GM19239 (cell line): Measurements from ENCODE around the gene MYOM3.

Experiments
- DNase-seq: peaks from one replicate; pipeline ENCODE4 v3.0.0; 2011; ENCODE audit warnings: low spot score; ENCODE audit not compliant: insufficient read length
- FAIRE-seq: peaks from 2 replicates; lab custom pipeline; 2011; peaks lifted over from hg19 to GRCh38; lab: Jason Lieb, UNC

MYOM3 gene

DNA sequence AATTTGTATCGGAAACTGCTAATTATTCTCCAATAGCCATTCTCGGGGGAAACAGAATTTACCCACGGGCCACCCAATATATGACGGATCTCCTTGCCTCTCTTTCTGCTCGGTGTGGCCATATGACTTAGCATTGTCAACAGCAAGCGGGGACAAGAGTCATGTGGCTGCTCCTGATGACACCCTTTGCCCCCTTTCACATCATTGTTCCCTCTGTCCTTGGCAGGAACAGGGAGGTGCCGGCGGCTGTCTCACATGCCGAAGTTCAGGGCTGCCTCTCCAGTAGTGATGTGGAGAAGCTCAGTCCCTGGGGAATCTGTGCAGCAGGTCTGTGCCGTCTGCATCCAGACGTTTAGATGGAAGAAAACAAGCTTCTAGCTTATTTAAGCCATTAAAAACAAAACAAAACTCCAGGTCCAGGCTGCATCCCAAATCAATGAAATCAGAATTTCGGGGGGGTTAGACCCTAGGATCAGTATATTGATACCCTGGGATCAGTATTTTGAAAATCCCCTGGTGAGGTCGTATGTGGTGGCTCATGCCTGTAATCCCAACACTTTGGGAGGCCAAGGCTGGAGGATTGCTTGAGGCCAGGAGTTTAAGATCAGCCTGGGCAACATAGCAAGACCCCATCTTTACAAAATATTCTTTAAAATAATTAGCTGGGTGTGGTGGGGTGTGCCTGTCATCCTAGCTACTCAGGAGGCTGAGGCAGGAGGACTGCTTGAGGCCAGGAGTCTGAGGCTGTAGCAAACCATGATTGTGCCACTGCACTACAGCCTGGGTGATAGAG, 10.8 kb downstream of the MYOM3 start:
- DNase-seq, result no peak
- no peak for FAIRE-seq

DNA sequence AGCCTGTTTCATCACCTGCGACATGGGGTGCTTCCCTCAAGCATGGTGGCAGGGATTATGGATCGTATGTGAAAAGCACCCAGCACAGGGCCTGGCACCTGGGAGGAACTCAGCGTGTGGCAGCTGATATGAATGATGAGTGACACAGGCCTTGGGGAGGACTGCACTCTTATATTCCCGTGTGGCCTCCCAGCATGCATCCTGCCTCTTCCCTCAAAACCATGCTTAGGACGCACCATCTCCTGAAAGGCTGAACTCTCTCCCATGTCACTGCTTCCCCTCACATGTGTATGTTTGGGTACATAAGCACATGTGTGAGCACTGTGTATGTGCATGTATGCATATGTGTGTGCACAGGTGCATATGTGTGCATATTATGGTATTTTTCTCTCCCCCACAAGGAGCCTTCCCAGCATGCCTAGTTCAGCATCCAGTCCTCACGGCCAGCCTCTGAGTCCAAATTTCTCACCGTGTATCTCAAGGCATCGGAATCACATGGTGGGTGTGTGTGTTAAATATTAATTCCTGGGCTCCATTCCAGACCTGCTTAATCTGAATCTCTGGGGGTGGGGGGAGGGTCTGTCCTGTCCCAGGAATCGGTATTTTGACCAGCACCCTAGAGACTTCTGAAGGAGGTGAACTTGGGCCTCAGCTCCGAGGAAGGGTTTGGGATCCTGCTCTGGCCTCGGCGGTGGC, 12.8 kb downstream of the MYOM3 start:
- no peak for FAIRE-seq

DNA sequence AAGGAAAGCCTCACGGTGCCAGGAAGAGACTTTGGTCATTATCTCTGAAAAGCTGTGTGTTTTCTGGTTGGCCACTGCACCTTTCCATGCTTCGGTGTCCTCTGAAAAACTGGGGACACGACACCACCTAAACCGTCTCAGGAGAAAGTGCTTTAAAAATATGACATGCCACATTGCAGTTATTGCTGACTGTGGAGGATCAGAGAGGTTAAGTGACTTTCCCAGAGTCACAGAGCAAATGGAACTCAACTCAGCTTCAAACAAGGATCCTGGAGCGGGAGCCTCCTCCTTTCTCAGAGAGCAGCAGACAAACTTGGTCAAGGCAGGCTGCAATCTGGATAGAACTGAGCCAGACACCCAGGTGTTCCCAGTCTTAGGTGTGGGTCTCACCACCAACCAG, 13.8 kb downstream of the MYOM3 start:
- FAIRE-seq, result no peak
- DNase-seq, result no peak

More for the DNA sequence above, 12.8 kb downstream of the MYOM3 start:
- DNase-seq, result no peak

DNA sequence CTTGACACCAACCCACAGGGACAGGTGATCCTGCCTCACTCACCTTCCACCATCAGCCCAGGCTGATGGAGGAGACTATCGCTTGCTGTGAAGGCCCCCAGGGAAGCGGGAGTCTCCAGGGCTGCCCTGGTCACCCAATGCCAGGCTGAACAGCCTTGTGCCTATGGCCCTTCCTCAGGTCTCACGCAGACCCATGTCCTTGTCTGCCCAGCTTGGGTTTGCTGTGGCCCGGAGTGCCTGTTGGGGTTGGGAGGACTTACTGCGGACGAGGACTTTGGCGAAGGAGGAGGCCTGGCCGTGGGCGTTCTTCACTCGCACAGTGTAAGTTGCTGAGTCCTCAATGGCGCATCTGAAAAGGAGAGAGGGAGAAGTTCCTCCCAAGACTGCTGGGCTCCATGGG, 14.3 kb downstream of the MYOM3 start:
- DNase-seq (no peak), FAIRE-seq (no peak)

DNA sequence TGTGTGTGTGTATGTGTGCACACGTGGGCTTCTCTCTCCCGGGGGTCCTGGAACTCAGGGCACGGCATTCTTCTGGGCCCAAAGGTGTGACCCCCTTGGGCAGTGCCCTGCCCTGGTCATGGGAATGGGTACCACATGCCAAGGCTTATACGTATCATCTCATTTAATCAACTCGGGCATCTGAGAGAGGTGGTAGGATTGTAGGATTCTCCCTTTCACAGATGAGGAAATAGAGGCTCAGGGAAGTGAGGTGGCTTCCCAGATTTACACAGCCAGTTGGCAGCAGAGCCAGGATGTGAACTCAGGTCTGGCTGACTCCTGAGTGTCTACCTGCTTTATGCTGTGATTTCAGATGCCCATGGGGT, 15.2 kb downstream of the MYOM3 start:
- no peak for FAIRE-seq
- DNase-seq, result no peak

DNA sequence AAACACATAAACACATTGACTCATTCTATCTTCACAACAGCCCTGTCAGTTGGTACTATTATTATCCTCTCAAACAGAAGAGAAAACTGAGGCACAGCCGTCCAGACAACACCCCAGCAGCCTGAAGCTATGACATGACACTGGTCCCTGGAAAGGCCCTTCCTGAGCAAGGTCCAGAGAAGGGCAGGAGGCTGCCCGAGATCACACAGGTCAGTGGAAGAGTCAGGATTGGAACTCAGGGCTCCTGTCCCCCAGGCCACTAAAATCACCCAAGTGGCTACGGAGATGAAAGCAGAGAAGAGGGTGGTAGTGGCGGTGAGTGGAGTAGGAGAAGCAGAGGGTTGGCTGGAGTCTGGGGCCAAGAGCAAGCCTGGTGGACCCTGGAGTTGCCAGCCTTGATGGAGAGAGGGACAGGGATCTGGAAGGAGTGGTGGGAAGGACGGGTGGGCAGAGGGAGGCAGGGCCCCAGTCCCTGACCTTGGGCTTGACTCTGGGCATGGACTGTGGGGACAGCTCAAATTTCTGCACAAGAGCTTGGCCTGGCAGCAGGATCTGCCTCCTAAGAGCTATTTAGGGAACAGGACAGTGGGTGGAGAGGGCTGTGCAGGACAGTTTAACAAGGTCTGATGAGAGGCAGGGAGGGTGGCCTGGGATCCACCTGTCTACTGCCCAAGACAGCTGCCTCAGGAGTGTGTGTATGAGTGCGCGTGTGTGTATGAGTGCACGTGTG, 15.8 kb downstream of the MYOM3 start:
- FAIRE-seq (no peak), DNase-seq (no peak)

DNA sequence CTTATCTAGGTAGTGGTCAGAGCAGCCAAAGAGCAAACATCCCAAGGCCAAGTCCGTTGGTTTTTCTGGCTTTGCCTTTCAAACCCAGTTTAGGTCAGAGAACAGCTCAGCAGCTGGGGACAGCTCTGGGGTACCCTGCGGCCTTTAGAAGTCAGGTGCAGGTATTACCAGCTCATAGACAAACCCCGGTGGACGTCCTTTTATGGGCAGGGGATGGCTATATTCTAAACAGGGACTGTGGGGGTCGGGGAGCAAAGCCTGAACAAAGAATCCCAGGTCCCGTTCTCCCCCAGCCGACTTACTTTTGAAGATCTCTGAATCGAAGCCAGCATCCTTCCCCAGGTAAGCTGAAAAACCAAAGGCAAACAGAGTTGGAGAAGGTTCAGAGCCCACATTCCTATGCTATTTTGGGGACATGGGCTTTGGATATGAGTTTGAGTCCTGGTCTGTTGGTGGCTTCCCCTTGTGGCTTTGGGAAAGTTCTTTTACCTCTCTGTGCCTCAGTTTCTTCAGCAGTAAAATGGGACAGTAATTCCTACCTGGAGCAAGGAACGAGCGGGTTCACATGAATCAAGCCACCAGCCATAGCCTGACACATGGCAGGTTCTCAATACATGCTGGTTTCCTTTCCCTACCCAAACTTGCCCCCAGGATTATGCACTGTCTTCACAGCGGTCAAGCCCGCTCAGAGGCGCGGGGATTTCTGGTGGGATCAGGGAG, 16.6 kb downstream of the MYOM3 start:
- FAIRE-seq (no peak), DNase-seq (no peak)

DNA sequence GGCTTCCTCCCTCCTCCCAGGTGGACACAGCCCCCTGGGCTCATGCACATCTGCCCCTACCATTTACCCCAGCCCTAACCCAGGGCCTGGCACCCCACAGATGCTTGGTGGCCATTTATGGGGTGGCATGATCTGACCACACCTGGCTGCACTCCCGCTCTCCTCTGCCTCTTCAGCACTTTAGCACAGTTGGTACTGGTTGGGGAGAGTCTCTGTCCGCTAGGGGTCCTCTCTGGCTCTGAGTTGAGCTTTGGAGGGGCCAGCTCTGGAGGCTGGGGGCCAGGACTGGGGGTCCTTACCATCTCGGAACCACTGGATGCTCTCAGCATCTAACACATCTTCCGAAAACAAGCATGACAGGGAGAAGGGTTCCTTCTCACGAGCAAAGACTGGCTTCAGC, 17.4 kb downstream of the MYOM3 start:
- no peak for DNase-seq
- FAIRE-seq, result no peak

DNA sequence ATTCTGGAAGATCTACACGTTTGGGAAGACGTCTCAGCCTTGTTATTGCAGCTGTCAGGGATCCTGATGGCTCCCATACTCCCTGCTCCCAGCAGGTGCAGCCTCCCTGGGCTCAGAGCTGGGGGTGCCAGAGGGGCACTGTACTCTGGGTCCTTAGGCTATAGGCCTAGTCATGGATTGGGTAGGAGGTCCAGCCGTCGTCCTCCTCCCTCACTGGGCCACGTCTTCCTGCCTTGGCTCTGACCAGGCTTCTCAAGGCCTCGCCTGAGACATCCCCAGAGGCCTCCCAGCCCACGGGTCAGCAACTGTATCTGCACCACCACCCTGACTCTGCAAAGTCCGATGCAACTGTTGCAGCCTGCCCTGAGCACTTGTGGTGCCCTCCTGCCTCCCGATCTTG, 18.2 kb downstream of the MYOM3 start:
- DNase-seq (no peak), FAIRE-seq (no peak)

DNA sequence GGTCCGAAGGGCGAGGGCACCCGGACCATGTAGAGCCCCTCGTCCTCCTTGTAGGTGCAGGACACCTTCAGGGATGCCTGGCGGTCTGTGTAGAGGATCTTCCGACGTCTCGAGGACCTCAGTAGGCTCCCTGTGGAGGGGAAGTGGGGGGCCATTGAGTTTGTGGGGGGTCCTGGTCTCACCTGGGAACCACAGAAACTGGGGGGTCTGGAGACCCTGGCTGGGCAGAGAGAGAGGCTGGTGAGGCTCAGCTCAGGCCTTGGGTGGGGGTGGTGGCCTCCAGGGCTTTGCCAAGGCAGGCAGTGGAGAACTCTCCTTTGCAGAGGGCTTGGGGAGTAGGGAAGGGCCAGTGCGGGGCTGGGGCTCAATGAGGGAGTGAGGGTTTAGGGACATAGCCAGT, 19.0 kb downstream of the MYOM3 start:
- FAIRE-seq (no peak), DNase-seq (no peak)

DNA sequence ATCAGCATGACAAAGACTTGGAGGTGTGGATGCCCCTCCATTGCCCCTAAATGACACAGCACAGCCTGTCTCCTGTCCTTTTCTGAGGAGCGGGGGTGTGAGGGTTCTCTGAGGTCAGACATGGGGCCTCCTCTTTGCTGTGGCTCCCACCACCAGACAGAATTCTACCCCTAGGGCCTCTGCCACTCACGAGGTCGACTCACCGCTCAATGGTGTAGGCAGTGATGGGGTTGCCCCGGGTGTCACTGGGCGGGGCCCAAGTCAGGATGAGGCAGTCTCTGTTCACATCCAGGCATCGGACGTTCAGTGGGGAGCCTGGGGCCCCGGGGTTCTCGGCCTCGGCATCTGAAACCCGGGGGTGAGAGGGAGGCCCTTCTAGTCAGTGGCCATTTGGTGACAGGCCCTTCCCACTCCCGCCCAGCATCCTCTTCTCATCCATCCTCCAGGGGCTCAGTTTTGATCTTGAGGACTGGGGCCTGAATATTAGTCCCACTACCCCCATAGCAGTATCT, 19.9 kb downstream of the MYOM3 start:
- DNase-seq, result no peak
- FAIRE-seq, result no peak

DNA sequence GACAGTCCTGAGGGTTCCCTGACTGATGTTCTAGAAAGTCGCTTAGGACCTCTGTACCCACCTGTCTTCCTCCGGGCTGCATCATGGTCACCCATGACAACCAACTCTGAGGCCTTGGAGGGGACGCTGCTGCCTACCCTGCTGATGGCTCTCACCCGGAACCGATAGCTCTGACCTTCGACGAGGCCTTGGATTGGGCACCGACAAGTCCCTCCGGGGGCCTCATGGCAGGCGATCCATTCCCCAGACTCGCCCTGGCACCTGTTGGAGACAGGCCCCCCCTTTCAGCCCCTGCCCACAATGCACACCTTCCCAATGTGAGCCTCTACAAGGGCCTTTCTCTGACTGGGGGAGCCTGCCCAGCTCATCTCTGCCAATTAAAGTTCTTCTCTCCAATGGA, 21.2 kb downstream of the MYOM3 start:
- FAIRE-seq (no peak), DNase-seq (no peak)

DNA sequence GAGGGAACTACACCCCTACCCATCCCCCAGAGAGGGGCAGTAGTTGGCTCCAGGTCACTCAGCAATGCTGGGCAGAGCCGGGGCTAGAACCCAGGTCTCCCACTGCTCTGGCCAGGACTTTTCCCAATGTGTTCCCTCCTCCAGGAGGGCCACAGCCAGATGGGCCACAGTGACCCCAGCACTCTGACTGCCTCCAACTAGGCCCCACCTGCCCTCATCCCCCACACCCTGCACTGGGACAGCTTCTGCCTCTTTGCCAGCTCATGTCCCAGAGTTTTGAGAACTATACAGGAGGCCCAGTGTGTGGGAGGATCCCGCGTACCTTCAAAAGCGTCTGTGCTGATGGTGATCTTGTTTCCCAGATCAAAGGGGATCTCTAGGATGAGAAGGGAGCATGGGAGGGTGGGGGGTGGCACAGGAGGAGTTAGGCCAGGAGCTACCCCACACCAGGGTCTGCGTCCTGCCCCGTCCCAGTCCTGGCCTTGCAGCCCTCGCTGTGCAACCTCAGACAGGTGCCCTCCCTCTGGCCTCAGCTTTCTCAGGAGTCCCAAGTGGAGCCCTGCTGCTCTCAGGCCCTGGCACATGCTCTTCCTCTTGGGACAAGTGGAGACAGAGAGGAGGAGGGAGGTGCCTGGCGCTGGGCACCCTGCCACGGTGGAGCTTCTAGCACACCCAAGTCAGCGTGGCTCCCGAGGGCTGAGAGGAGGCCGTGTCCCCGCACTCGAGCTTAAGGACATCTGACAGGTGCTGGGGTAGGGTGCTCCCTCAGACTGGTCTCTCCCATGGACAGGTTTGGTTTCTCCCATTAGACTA, 22.0 kb downstream of the MYOM3 start:
- DNase-seq (no peak), FAIRE-seq (no peak)

DNA sequence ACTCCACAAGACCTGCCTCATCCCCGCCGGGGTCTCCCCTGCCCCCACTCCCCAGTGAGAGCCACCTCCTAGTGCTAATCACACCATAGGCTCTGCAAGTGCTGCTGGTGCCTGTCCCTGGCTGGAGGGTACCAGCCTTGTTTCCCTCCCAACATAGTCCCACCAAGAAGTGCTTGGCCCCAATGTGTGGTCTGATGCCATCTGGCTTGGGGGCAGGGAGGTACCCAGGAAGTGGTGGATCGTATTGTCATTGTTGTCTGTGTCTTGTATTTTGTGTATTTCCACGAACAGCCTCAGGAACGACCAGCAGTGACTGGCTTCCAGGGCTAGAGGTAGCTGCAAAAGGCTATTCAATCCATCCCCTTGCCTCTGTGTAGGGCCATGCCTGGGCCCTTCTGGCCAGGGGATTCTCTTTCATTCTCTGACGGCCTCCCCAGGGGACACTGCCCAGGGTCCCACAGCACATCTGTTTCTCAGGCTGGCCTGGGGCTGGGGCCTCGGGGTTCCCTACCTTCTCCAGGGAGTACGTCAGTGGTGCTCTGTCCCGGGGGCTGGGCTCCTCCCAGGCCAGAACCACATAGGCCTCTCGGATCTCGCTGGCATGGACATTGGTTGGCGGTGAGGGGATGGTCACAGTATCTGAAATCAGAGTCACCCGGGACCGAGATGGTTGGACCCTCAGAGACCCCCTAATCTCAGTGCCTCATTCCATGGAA, 22.8 kb downstream of the MYOM3 start:
- FAIRE-seq, result no peak
- no peak for DNase-seq

DNA sequence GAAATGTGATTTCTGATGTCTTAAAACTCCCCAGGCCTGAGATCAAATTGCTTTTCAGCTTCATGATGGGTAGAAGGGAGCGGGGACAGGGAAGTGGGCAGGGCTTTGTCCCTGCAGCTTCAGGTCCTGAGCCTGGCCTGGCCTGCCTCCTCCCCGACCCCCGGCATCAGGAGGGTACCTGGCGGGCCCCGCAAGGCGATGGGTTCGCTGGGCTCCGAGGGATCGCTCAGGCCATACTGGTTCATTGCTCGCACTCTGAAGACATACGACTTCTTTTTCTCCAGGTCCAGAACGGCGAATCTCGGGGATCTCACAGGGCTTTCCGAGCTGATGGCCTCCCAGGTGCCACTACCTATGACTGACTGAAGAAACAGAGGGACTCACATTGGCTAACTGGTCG, 25.5 kb downstream of the MYOM3 start:
- DNase-seq (no peak), FAIRE-seq (no peak)

DNA sequence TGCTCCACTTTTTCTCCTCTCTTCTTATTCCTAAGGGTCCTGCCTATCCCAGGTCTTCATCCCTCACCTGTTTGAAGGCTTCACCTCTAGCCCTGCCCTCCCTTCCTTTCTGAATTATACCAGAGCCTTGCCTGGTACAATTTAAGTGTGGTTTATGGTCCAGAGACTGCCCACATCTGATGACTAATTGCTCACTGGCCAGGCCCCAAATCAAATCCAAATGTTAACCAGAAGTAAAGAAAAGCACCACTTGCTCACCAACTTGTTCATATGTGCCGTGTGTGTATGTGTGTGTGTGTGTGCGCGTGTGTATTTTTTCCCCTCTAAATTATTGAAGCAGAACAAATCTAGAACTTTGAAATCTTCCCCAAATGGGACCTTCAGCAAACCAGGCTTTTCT, 26.4 kb downstream of the MYOM3 start:
- DNase-seq (no peak), FAIRE-seq (no peak)

DNA sequence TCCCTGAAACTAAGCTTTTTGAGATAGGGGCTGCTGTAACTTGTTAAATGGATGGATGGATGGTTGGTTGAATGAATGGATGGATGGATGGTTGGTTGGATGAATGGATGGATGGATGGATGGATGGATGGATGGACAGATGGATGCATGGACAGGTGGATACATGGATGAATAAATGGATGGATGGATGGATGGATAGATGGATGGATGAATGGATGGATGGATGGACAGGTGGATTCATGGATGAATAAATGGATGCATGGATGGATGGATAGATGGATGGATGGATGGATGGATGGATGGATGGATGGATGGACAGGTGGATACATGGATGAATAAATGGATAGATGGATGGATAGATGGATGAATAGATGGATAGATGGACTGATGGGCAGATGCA, 26.9 kb downstream of the MYOM3 start:
- FAIRE-seq (no peak), DNase-seq (no peak)

DNA sequence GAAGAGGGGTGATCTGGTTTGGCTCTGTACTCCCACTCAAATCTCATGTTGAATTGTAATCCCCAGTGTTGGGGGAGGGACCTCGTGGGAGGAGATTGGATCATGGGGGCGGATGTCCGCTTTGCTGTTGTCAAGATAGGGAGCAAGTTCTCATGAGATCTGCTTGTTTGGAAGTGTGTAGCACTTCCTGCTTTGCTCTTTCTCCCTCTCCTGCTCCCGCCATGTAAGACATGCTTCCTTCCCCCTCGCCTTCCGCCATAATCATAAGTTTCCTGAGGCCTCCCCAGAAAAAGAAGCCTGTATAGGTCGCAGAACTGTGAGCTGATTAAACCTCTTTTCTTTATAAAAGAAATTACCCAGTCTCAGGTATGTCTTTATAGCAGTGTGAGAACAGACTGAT, 27.9 kb downstream of the MYOM3 start:
- no peak for FAIRE-seq
- DNase-seq, result no peak

DNA sequence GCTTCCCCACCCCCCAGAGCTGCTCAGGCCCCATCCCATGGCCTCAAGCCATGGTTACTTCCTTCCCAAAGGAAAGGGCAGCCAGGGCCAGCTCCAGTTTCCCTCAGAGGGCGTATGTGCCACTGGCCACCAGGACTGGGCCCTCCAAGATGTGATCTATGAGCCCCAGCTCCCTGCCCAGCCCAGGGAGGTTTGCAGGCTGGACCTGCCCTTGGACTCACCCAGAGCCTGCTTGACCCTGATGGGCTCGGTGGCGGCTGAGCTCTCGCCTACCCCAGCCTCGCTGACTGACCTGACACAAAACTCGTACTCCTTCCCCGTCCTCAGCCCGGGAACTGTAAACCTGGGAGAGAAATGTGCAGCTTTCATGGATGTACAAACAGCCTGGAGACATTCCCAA, 29.6 kb downstream of the MYOM3 start:
- DNase-seq, result no peak
- no peak for FAIRE-seq
